Sciatic nerve (tissue), 2 donors: ENCODE data around the gene FXYD2. TPM values are rescaled to one million over a fixed set of nuclear protein-coding genes. Genes with fewer than 3 reads are reported as not detected.

Source experiments
- ATAC-seq: fragments of 200-7000 bp; cut with Tn5 transposase; one replicate; pipeline ENCODE4 v1.9.1; 2020; ENCODE audit warnings: mild to moderate bottlenecking, moderate library complexity
- DNase-seq: peaks from one replicate; pipeline ENCODE4 v3.0.0-alpha.2; 2020; ENCODE audit warnings: low spot score
- intact Hi-C: fragments of 100-400 bp; cut with DNase I; formaldehyde crosslinking; loops from one replicate; pipeline ENCODE4 v1.14.2; 2022
- total RNA-seq: library from RNA; stranded (reverse); fragmentation: NEBNext Ultra II Directional; extraction: Animal tissue kit (Norgen Biotek cat#: 25700); gene quantifications from one replicate; pipeline ENCODE4 v1.2.1, GENCODE V29; 2021
- donor health status: DM: no; HTN: no; CAD: no.
- donor health status: DM: no; HTN: no; CAD: no.

FXYD2 gene
- total RNA-seq, 1 donor from 2014 or later, result 6.6 TPM

DNA sequence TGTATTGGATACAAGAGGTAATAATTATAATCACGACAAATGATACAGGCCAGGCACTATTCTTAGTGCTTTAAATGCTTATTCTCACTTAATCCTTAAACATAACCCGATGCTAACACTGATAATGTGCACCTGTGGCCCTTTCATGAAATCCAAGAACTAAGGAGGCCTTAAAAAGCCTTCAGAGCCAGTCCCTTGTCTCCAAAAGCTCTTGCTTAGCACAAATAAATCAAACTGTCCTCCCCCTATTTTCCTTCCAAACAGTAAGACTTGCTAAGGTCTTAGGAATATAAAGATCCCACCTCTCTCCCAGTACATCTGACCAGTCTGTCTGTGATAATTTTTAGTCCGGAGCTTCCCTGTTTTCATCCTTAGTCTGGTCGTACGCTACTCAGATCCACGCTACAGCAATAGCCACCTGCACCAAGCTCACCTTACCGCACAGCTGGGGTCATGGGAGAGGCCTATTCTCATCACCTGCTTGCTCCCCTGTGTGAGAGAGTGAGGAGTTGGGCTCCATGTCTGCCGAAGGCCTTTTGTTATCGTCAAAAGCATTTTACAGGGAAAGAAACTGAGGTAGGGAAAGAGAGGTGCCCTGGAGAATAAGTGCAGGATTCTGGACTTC lies 35.1 kb upstream of the FXYD2 start:
- ATAC-seq, result no peak
- no peak for DNase-seq
- intact Hi-C loops, result no loop called here

DNA sequence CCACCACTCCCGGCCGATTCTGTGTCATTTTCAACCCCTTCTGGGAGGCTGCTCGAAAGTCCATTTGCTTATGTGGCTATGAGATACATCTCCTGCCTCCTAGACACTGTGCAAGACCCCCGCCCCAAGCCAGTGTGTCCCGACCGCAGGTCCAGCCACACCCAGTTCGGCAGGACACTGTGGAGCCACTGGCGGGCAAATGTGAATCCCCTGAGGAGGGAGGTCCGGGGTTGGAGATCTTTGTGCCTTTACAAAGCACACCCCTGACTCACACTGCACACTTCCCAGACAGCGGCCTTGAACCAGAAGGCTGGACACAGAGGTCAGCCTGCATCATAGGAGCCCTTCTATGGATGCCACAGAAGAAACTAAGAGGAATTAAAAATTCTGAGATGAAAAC lies 34.5 kb upstream of the FXYD2 start:
- intact Hi-C loops, result no loop called here
- ATAC-seq (no peak), DNase-seq (no peak)

DNA sequence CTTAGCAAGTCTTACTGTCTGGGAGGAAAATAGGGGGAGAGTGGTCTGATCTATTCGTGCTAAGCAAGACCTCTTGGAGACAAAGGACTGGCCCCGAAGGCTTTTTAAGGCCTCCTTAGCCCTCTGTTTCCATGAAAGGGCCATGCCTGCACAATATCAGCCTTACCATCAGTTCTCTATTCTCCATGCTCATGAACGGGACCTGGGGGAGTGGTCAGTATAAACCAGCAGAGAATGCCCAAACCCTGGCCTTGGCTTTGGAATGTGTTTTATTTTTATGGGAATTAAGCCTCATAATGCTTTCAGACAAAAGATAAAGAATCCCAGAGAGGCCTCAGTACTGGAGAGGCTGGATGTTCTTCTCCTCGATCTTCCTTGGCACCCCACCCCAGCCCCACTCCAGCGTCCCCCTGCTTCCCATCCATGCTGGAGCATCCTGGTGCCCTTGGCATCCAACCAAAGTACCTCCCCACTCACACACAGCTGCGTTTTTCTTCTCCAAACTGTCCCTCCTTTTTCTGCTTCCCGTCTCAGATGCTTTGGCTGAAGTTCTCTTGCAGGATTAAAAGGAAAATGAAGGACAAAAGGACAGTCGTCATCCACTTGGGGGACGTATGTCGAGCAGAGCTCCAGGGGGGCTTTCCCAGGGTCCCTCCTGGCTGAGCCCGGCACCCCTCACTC lies 33.3 kb upstream of the FXYD2 start:
- intact Hi-C loops, result no loop called here
- ATAC-seq (no peak), DNase-seq (peak; percentile 53)

DNA sequence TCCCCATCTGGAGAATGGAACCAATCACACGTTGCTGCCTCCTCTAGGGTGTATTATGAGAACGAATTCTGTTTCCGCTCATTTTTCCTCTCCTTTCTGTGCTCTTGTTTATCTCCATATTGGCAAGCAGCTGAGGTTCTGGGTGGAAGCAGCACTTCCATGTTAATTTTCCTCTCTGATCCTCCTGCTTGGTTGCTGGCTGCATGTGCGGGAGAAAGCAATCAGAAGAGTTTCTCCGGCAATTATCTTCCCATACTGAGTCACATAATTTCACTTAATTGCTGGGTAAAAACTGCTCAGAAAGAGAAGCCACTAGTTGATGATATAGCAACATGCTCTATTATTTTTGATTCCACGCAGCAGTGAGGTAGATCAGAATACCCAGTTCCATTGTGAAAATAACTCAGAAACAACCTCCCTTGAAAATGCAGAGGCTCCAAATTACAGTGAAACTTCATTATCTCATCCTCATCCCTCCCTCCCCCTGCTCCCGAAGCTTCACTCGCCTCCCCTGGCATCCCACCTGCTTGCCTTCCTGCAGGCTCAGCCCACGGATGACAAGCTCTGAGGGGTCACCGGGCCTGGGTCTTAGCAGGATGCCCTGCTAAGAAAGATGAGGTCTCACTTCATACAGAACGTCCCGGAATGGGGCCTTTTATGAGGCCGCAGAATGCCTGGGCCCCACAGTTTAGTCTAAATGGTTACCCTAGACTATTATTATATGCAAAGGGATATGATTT lies 31.5 kb upstream of the FXYD2 start:
- intact Hi-C loops, result no loop called here
- ATAC-seq (no peak), DNase-seq (peak; percentile 35)

DNA sequence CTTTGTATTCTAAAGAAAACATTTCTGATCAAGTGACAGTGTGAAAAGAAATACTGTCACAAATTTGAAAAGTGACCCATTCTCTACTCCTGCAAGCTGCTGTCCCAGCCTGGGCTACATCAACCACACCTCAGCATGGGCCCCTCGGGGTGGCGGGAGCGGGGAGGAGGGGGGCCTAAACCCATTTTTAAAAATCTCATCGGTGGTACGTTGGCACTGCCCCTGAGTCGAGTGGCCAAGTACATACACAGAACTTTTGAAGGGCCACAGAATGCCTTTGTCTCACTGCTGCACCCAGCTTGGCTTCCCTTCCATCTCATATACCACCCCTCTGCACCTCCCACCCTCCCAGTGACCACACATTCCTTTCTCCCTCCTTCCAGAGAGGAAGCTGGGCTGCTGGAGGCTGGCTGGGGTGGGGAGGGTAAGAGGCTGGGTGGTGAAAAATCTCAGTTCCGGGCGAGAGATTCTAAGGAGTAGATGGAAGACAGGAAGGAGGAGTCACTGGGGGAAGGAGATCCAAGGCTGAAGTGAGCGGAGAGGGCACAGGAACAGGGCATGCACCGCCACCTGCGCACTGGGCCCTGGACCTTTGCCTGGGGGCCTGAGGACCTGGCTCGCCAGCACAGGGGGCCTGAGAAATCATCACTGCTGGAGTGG lies 30.8 kb upstream of the FXYD2 start:
- DNase-seq, result peak; percentile 53
- ATAC-seq, result peak; percentile 21
- intact Hi-C loops, result no loop called here

DNA sequence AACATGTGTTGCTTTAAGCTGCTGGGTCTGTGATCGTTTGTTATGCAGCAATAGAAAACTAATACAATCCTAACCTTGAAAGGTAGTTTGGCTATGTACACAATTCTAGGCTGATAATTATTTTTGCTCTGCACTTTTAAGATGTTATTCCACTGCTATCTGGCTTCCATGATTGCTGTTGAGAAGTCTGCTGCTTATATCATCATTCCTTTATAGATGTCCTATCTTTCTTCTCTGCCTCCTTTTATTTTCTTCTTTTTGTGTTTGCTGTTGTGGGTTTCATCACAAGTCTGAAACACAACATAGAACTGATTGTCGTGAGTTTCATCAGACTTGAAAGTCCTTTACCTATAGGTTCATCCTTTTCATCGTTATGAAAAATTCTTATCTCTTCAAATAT lies 27.8 kb upstream of the FXYD2 start:
- ATAC-seq (no peak), DNase-seq (no peak)
- intact Hi-C loops, result no loop called here

DNA sequence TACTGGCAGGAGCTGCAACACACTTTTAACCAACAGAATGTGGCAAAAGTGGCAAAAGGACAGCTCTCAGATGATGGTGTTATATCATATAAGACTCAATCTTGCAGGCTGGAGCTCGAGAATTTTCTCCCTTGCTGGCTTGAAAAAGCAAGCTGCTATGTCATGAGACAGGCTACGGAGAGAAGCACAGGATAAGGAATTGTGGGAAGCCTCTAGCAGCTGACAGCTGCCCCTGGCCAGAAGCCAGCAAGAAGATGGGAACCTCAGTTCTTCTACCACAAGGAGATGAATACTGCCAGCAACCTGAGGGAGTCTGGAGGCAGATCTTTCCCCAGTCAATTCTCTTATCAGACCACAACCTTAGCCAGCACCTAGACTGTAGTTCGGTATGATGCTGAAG lies 27.3 kb upstream of the FXYD2 start:
- intact Hi-C loops, result no loop called here
- ATAC-seq, result peak; percentile 65
- no peak for DNase-seq

DNA sequence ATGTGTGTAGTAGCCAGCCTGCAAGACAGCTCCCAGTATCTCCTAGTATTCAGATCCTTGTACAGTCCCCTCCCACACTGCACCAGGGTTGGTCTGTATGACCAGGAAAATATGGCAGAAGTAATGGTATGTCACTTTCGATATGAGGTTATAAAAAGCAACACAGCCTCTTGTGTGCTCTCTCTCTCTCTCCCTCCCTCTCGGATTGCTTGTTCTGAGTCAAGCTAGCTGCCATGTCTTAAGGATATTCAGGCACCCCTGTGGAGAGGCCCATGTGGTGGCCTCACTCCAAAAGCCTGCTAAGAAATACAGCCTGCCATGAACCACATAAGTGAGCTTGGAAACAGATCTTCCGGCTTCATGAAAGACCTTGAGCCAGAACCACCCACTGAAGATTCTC lies 26.6 kb upstream of the FXYD2 start:
- intact Hi-C loops, result no loop called here
- ATAC-seq (no peak), DNase-seq (no peak)

DNA sequence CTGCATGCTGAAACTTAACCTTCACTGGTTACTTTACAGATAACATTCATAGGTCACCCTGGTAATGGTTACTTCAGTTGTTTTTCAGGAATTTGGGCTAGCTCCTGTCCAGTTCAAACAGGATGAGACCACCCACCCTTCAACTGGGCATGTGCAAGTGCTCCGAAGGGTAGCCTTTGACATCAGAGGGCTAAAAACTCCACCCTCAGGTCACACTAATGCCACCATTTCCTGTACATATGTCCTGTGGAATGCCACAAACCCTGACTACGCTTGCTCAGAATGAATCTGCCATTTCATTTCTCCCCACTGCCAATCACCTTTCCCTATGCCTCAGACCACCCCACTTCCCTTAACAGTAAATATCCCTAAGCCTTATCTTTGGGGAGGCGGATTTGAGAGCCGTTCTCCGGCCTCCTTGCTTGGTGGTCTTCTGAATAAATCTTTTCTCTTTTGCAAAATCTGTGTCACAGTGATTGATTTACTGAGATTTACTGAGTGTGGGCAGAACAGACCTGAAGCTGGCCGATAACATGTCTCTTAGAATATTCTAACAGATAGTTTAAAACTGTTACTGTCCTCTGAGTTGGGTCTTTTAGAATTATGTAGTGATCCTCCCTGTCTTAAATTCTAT lies 25.4 kb upstream of the FXYD2 start:
- ATAC-seq (no peak), DNase-seq (no peak)
- intact Hi-C loops, result loop anchor here (10.0 kb wide), 1 partner anchor 55 kb away; no protein-coding TSS in a partner anchor

DNA sequence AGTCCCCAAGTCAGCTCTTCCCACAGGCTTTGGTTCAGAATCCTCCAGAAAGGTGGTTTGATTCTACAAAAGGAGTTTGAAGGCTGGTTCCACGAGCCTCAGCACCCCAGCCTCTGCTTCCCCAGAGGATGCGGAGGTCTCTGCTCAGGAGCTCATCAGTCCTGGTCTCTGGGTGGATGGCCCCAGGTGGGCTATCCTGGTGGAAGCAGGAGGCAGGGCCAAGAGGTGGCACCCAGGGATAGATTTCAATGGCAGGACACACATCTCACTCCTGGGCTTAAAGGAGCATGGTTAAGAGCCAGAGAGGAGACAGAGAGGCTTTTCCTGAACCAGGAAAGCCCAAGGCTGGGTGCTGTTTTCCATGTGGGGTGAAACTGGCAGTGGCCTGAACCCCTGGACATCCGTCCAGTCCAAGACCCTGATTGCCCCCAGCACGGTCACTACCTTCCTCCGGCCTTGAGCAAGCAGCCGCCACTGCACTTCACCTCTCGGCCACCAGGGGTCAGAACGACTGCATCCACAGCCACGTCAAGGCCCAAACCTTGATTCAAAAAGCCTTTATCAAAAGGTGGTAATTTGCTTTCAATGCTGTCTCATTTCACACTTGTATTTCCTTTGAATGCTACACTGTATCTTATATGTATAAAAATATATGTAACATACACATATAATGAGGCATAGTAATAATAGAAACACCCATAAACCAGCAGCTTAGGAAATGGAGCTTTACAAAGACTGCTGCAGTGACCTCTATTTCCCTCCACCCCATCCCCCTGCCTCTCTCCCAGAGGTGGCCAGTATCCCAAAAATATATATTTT lies 19.3 kb upstream of the FXYD2 start:
- intact Hi-C loops, result loop anchor here (2.0 to 10.0 kb wide), 2 partner anchors 61 to 105 kb away; no protein-coding TSS in a partner anchor
- ATAC-seq (peak; percentile 80), DNase-seq (peak; percentile 92)

DNA sequence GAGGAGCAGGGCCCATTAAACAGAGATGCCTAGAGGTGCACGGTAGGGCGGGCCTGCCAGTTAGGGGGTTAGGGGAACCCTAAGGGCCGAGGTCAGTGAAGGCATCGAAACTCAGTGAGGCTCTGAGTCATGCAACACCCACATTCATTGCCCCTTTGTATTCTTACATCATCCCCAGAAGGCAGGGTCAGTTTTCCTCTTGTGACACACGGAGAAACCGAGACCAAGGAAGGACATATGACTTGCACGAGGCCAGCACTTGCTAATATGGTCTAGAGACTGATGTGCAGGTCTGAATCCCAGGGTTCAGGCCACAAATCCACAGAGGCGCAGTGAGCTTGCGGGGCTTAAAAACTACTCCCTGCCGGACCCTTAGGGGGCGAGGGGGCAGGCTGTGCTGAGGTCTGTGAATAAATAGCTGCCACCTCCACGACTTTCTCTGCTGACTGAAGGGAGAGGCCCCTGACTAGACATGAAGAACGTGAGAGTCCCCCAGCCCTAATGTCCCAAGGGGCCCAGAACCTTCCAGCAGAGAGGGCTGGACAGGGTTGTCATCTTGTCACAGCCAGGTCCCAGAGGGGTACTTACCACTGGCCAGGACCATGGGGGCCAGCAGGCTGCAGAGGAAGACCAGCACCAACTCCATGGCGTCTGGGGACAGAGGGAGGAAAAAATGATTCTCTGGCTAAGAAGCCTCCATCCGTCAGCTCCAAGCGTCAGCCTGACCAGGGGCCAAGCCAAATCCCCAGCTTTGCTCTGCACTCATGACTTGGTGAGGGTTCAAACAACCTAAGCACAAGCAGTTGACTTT lies 17.8 kb upstream of the FXYD2 start:
- intact Hi-C loops, result loop anchor here (10.0 kb wide), 1 partner anchor 62 kb away; no protein-coding TSS in a partner anchor
- peak; percentile 62 for DNase-seq
- peak; percentile 51 for ATAC-seq

DNA sequence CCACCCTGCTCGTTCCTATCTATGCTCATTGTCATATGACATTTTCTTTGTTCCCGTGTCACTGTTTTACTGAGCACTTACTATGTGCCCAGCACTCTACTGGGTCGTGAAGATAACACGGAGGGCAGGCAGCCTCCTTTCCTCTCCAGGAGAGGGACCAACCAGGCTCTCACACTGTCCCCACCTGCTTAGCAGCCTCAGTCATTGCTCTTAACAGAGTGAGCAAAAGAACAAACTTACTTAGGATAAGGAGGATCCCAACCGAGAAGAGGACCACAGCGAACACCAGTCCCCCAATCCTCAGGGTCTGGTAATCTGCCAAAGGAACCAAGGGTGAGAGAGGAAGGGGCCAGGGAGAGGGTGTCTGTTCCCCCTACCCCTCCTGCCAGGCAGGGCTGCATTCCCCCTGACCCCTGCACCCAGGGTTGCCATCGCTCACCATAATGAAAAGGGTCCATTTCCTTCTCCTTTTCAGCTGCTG lies 17.0 kb upstream of the FXYD2 start:
- peak; percentile 46 for DNase-seq
- peak; percentile 10 for ATAC-seq
- intact Hi-C loops, result loop anchor here (10.0 kb wide), 1 partner anchor 63 kb away; no protein-coding TSS in a partner anchor

DNA sequence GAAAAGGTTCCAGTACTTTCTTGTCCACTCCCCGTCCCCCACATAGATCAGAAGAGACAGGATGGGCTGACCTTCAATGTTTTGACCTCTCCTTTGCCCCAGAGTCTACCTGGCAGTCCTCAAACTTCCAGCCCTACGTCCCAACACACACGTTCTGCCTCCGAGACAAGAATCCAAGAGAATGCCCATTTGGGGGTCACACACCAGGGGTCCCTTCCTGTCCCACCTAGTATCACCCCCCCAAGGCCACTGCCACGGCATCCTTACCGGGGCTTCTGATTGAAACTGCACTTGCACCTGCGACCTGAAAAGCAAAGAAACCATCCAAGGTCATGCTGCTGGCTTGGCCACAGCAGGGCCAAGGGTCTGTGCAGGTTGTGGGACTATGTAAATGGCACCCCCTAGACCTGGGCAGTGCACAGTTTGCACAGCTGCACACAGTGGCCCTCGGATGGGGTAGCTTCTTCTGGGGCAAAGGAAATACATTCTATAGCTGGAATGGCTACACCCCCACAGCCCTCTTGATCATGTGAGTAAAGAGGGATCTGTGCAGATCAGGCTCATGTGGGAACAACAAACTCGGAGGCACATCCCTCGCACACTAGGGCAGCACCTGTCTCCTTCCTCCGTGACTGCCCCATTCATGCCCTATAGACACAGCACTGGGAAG lies 16.5 kb upstream of the FXYD2 start:
- peak; percentile 36 for DNase-seq
- intact Hi-C loops, result loop anchor here (10.0 kb wide), 1 partner anchor 64 kb away; no protein-coding TSS in a partner anchor
- no peak for ATAC-seq

DNA sequence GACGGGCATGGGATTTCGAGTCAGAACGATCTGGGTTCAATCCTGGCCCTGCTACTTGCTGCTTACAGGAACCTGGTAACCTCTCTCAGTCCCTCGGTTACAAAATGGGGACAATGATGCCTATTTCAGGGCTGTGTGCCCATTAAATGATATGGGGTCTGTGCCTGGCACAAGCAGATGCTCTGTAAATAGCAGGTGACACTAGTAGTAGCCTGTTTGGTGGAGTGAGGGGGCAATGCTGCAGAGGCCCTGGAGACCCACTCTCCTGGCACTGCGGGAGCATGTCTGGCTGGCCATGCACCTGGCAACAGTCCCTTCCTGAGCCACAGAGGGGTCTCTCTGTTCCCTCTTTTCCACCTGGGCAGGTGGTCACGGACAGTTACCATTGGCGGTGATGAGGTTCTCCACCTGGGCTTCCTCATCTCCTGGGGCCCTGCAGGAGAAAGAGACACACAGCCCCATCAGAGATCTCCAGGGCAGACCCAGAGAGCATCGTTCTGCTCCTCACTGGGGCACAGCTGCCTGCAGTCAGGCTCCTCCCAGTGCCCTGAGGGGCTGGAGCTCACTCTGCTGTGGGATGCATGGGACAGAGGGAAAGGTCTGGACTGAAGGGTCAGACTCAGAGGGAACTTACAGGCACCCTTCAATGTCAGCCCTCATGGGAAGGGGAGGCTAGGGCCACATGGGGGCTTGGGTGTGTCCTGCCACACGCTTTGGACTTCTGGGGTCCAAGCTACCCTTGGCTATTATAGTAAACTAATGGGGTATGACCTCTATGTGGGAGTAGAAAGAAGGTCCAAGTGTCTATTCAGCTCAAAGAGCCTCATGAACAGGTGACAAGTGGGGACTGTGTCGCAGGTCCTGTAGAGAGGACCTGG lies 15.6 kb upstream of the FXYD2 start:
- intact Hi-C loops, result loop anchor here (10.0 kb wide), 1 partner anchor 65 kb away; no protein-coding TSS in a partner anchor
- ATAC-seq (no peak), DNase-seq (peak; percentile 28)

DNA sequence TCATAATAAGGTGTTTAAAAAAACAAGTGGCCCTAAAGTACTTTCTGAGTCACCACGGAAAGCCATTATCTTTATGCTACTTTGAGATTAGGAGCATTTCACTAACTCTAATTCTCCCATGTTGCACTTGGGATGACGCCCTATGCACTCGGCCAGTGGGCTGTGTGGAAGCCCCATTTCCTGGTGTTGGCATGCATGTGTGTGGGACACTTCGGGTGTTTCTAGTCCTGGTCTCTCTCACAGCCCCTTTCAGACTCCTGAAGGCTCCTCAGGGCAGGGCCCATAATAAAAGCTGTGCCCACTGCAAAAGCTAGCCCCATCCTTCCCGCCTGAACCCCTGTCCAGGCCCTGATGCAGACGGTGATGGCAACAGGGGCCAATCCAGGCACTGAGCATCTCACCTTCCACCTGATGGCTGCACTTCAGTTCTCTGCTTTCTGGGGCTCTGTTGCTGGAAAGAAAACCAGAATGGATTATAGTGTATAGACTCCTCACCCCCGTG lies 14.9 kb upstream of the FXYD2 start:
- intact Hi-C loops, result no loop called here
- no peak for ATAC-seq
- DNase-seq, result peak; percentile 18

DNA sequence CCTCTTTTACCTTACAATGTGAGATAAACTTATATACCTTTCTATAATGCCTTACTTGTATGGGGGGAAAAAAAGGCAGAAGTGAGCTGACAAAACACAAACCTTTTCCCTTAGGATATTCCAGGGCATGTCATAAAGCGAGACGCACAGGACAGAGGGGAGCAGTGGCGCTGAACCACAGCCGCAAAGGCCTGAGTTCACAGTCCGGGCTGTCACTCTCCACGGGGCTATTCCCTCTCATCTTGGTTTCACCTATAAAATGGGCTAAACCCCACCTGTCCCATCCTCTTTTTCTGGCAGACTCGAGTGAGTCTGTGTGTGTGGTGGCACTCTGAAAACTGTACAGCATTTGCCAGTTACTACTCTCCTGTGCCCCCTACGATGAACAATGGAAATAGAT lies 14.4 kb upstream of the FXYD2 start:
- intact Hi-C loops, result no loop called here
- no peak for ATAC-seq
- peak; percentile 23 for DNase-seq
